Esophagus (tissue), 2 donors: ENCODE data around the gene PREX1. TPM values are rescaled to one million over a fixed set of nuclear protein-coding genes. Genes with fewer than 3 reads are reported as not detected.

Experiments used
- H3K27ac ChIP-seq, 2 donors: one replicate each; pipeline ENCODE4 v1.5.1; 2013; ENCODE audit warnings: low read depth in 2 of 2, mild to moderate bottlenecking in 2 of 2, inconsistent platforms in 1 of 2, low read length in 1 of 2, moderate library complexity in 1 of 2
- H3K27me3 ChIP-seq, 2 donors: one replicate each; pipeline ENCODE4 v1.6.1; 2013; ENCODE audit warnings: low read length in 2 of 2, control low read depth in 1 of 2, mild to moderate bottlenecking in 1 of 2; ENCODE audit not compliant: insufficient read depth in 2 of 2, control insufficient read depth in 1 of 2
- H3K36me3 ChIP-seq, 2 donors: one replicate each; pipeline ENCODE4 v1.6.1; 2013; ENCODE audit warnings: low read length in 1 of 2; ENCODE audit not compliant: control insufficient read depth in 2 of 2, insufficient read depth in 2 of 2
- H3K4me1 ChIP-seq, 2 donors: one replicate each; pipeline ENCODE4 v1.6.1; 2013; ENCODE audit warnings: low read length in 1 of 2; ENCODE audit not compliant: control insufficient read depth in 2 of 2, insufficient read depth in 2 of 2
- H3K4me3 ChIP-seq, 2 donors: one replicate each; pipeline ENCODE4 v1.5.1; 2013; ENCODE audit warnings: low read length in 2 of 2, mild to moderate bottlenecking in 2 of 2, low read depth in 1 of 2, moderate library complexity in 1 of 2
- H3K9me3 ChIP-seq, 2 donors: one replicate each; pipeline ENCODE4 v1.6.1; 2013; ENCODE audit warnings: mild to moderate bottlenecking in 2 of 2, low read depth in 1 of 2, low read length in 1 of 2, moderate library complexity in 1 of 2; ENCODE audit not compliant: control insufficient read depth in 2 of 2, insufficient read depth in 1 of 2
- WGBS, 2 donors: extraction: QIAGEN DNeasy Blood & Tissue Kit; methylation state at CpG; one replicate each; pipeline ENCODE4 v1.1.7; 2013; 5-methylcytosine and 5-hydroxymethylcytosine counted together
- polyA plus RNA-seq, 2 donors: library from polyadenylated mRNA; stranded (reverse); fragments of 200-250 nt; gene quantifications; one replicate each; pipeline ENCODE4 v1.2.3, GENCODE V29; 2013
- donor health status: healthy with polysubstance abuse.
- donor health status: Bipolar disorder and iron deficiency.

The PREX1 gene
- polyA plus RNA-seq, 2 donors: 2.5 to 3.0 TPM

GRCh38 chr20:48790473-48791003 is 37.3 kb downstream of the PREX1 start:
- 50 to 56% methylated on average over 5 of the region's 5 CpGs for WGBS, 2 donors
- Histone ChIP-seq H3K27me3 (peaks cover 0 to 3% of the 10 kb centered on the region in 2 donors), H3K9me3 (no peaks in the 10 kb centered on the region), H3K4me1 (peaks cover 3% of the 10 kb centered on the region in 2 donors), H3K4me3 (no peak overlapping the region), H3K36me3 (no peaks in the 10 kb centered on the region), H3K27ac (no peak overlapping the region)

- Histone ChIP-seq H3K9me3 (no peaks in the 10 kb centered on the region), H3K4me1 (peaks cover 3 to 5% of the 10 kb centered on the region in 2 donors), H3K36me3 (no peaks in the 10 kb centered on the region), H3K4me3 (no peak overlapping the region), H3K27me3 (peaks cover 0 to 3% of the 10 kb centered on the region in 2 donors), H3K27ac (no peak overlapping the region)
- 69 to 73% methylated on average over 9 of the region's 9 CpGs for WGBS, 2 donors
Measured at GRCh38 chr20:48789781-48790472, 37.9 kb downstream of the PREX1 start.

- Histone ChIP-seq H3K9me3 (no peaks in the 10 kb centered on the region), H3K4me3 (no peak overlapping the region), H3K27me3 (peaks cover 0 to 3% of the 10 kb centered on the region in 2 donors), H3K36me3 (no peaks in the 10 kb centered on the region), H3K4me1 (peaks cover 3 to 5% of the 10 kb centered on the region in 2 donors), H3K27ac (no peak overlapping the region)
- 68 to 80% methylated on average over 6 of the region's 6 CpGs for WGBS, 2 donors
Measured at GRCh38 chr20:48789185-48789668, 38.6 kb downstream of the PREX1 start.

- peaks cover 3 to 5% of the 10 kb centered on the region in 2 donors for H3K4me1 ChIP-seq
- no peak overlapping the region for H3K4me3 ChIP-seq
- H3K27me3 ChIP-seq: no peaks in the 10 kb centered on the region
- peak overlapping the region in 1 of 2 donors; percentile 11 for H3K27ac ChIP-seq
- no peaks in the 10 kb centered on the region for H3K36me3 ChIP-seq
- 82 to 83% methylated on average over 9 of the region's 9 CpGs for WGBS, 2 donors
- no peaks in the 10 kb centered on the region for H3K9me3 ChIP-seq
Measured at GRCh38 chr20:48788486-48789072, 39.2 kb downstream of the PREX1 start.

- H3K4me3 ChIP-seq: no peak overlapping the region
- H3K27me3 ChIP-seq: no peaks in the 10 kb centered on the region
- WGBS, 2 donors: 64 to 65% methylated on average over 9 of the region's 9 CpGs
- H3K27ac ChIP-seq: peak overlapping the region in 1 of 2 donors; percentile 11
- H3K36me3 ChIP-seq: no peaks in the 10 kb centered on the region
- no peaks in the 10 kb centered on the region for H3K9me3 ChIP-seq
- H3K4me1 ChIP-seq: peaks cover 3 to 5% of the 10 kb centered on the region in 2 donors
Measured at GRCh38 chr20:48787861-48788375, 39.9 kb downstream of the PREX1 start.

- Histone ChIP-seq H3K36me3 (no peaks in the 10 kb centered on the region), H3K27me3 (no peaks in the 10 kb centered on the region), H3K27ac (peak overlapping the region; percentile 29 to 31), H3K4me3 (no peak overlapping the region), H3K4me1 (peaks cover 3 to 5% of the 10 kb centered on the region in 2 donors), H3K9me3 (no peaks in the 10 kb centered on the region)
- 63 to 68% methylated on average over 19 of the region's 19 CpGs for WGBS, 2 donors
Measured at GRCh38 chr20:48786951-48787705, 40.7 kb downstream of the PREX1 start.

GRCh38 chr20:48785801-48786200 is 42.0 kb downstream of the PREX1 start:
- no peaks in the 10 kb centered on the region for H3K9me3 ChIP-seq
- H3K27ac ChIP-seq: no peak overlapping the region
- peaks cover 0 to 2% of the 10 kb centered on the region in 2 donors for H3K4me1 ChIP-seq
- H3K27me3 ChIP-seq: no peaks in the 10 kb centered on the region
- no peak overlapping the region for H3K4me3 ChIP-seq
- no peaks in the 10 kb centered on the region for H3K36me3 ChIP-seq
- WGBS, 2 donors: 89 to 94% methylated on average over 8 of the region's 8 CpGs

- Histone ChIP-seq H3K4me3 (no peak overlapping the region), H3K36me3 (no peaks in the 10 kb centered on the region), H3K27me3 (no peaks in the 10 kb centered on the region), H3K27ac (no peak overlapping the region), H3K9me3 (no peaks in the 10 kb centered on the region), H3K4me1 (peaks cover 0 to 2% of the 10 kb centered on the region in 2 donors)
- WGBS, 2 donors: 96% methylated on average over 6 of the region's 6 CpGs
Measured at GRCh38 chr20:48785256-48785655, 42.5 kb downstream of the PREX1 start.

GRCh38 chr20:48784273-48784641 is 43.5 kb downstream of the PREX1 start:
- WGBS, 2 donors: 76 to 79% methylated on average over 5 of the region's 5 CpGs
- Histone ChIP-seq H3K36me3 (no peaks in the 10 kb centered on the region), H3K27ac (no peak overlapping the region), H3K9me3 (no peaks in the 10 kb centered on the region), H3K4me1 (peaks cover 0 to 2% of the 10 kb centered on the region in 2 donors), H3K27me3 (no peaks in the 10 kb centered on the region), H3K4me3 (no peak overlapping the region)
